Cardiac septum (tissue), 1 donor: ENCODE data around the gene FDPS. TPM values are rescaled to one million over a fixed set of nuclear protein-coding genes. Genes with fewer than 3 reads are reported as not detected.

ENCODE experiments used
- DNase-seq: peaks from one replicate; pipeline ENCODE4 v3.0.0-alpha.2; 2020; ENCODE audit warnings: low spot score
- intact Hi-C: fragments of 100-400 bp; cut with DNase I; formaldehyde crosslinking; loops from one replicate; pipeline ENCODE4 v1.14.0; 2022
- total RNA-seq: library from RNA; stranded (reverse); fragmentation: NEBNext Ultra II Directional; extraction: Animal tissue kit (Norgen Biotek cat#: 25700); gene quantifications from one replicate; pipeline ENCODE4 v1.2.1, GENCODE V29; 2021
- donor health status: DM: no; HTN: no; CAD: no.

FDPS gene
- total RNA-seq, 1 donor from 2014 or later, result 83.1 TPM

DNA sequence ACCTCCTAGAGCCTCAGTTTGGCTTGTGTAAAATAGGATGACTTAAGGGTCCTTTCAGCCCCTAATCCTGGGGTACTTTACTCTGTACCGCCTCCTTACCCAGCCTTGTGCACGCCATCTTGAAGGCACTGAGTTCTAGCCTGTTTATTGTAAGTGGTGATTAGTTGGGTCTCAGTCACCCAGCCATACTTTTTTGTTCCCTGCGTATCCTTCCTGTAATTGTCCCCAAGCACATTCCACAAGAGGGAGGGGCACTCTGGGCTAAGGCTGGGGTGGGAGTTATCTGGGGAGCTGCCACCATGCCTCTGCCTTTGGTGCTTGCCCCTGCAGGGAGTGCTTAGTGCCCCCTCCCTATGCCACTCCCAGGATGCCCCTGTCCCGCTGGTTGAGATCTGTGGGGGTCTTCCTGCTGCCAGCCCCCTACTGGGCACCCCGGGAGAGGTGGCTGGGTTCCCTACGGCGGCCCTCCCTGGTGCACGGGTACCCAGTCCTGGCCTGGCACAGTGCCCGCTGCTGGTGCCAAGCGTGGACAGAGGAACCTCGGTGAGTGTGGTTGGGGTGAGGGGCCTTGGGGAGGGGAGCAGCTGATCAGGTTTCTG is 856 bp downstream of the FDPS start:
- DNase-seq, result no peak
- intact Hi-C loops, result loop anchor here (1.0 to 2.0 kb wide), 3 partner anchors 14 to 55 kb away; partner anchors contain the start of genes ENTREP3 and HCN3

- no peak for DNase-seq
- intact Hi-C loops, result no loop called here
Measured at GRCh38 chr1:155313261-155313660, 4.6 kb downstream of the FDPS start.

- DNase-seq, result no peak
- intact Hi-C loops, result no loop called here
Measured at GRCh38 chr1:155316922-155317321, 8.3 kb downstream of the FDPS start.

DNA sequence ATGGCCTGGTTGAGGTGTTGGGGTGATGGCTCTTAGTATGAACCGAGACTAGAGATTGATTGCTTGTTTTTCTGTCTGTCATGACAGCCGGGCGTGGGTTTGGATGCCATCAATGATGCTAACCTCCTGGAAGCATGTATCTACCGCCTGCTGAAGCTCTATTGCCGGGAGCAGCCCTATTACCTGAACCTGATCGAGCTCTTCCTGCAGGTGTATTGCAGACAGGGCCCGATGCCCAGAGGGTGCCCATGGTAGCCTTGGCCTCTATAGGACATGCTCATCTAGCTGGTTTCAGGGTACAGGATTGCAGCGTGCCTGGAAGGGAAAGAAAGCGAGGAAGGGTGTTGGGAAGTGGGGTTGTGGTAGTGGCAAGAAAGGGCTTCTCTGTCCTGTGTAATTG is 9.4 kb downstream of the FDPS start:
- intact Hi-C loops, result no loop called here
- no peak for DNase-seq

- peak; percentile 35 for DNase-seq
- intact Hi-C loops, result no loop called here
Measured at GRCh38 chr1:155319536-155319935, 10.9 kb downstream of the FDPS start.

DNA sequence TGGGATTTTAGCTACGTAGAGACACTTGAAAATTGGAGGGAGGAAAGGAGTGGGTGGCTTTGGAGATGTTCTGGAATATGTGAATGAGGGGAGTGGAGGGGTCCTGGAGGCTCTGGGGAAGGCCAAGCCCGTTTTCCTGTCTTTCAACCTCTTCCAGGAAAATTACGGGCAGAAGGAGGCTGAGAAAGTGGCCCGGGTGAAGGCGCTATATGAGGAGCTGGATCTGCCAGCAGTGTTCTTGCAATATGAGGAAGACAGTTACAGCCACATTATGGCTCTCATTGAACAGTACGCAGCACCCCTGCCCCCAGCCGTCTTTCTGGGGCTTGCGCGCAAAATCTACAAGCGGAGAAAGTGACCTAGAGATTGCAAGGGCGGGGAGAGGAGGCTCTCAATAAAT is 11.6 kb downstream of the FDPS start:
- DNase-seq, result no peak

GRCh38 chr1:155320661-155321617 is 12.3 kb downstream of the FDPS start, which contains the start of gene RUSC1:
Gene RUSC1 (plus strand): TSS chr1:155320894. CDS start chr1:155321774, 880 bp downstream.
- DNase-seq, result peak; percentile 93
- intact Hi-C loops, result no loop called here

More for the DNA sequence above, 11.6 kb downstream of the FDPS start:
- intact Hi-C loops, result no loop called here

- intact Hi-C loops, result loop anchor here (2.0 kb wide), 1 partner anchor 71 kb away; no protein-coding TSS in a partner anchor
- DNase-seq, result no peak
Measured at GRCh38 chr1:155321639-155322503, 13.2 kb downstream of the FDPS start.

- no peak for DNase-seq
- intact Hi-C loops, result loop anchor here (2.0 kb wide), 1 partner anchor 72 kb away; no protein-coding TSS in a partner anchor
Measured at GRCh38 chr1:155322571-155322952, 13.9 kb downstream of the FDPS start.

DNA sequence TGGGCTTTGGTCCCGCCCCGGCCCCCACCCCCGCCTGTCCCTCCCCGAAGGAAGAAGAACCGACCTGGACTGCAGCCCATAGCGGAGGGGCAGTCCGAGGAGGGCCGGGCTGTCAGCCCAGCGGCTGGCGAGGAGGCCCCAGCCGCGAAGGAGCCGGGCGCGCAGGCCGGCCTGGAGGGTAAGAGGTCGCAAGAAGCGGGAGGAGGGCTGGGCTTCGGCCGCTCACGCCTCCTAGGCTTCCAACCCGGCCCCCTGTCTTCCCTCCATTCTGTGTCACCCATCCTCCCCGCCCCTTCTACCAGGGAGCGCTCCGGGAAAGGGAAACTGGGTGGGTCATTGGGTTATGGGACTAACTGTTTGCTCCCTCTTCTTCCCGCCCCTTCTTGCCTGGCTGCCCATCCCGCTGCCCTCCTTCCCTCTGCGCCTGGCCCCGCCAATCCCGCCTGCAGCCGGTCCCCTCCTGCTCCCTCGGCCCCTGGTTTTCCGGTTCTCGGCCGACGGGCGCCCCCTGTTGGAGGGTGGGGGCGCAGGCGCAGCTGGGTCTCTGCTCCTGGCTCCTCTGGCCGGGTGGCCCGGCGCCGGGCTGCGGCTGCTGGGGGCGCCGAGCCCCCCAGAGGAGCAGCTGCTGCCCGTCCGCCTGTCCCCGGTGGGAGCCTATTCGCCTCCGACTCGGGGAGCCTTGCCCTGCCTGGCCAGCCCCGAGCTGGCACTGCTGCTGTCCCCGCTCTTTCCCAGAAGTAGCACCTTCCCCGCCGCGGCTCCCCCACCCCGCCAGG is 14.5 kb downstream of the FDPS start:
- intact Hi-C loops, result loop anchor here (1.0 to 2.0 kb wide), 2 partner anchors 14 to 72 kb away; no protein-coding TSS in a partner anchor

DNA sequence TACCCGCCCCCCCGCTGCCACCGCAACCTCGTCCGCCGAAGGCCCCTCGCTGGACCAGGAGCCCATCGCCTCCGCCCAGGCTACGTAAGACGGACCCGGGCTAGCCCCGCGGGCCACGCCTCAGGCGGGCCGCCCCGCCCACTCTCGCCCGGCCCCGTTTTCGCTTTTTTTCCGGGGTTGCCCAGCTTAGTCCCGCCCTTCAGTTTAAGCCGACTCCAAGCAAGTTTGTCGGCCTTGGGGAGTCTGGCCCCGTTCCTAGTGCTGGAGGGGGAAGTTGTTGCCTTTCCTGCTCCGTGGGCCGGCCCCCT is 15.0 kb downstream of the FDPS start:
- intact Hi-C loops, result loop anchor here (1.0 to 2.0 kb wide), 4 partner anchors 14 to 239 kb away; partner anchors contain the start of genes ASH1L and HCN3
- DNase-seq, result peak; percentile 95

More for the DNA sequence above, 14.5 kb downstream of the FDPS start:
- DNase-seq, result peak; percentile 95

- DNase-seq, result peak; percentile 97
- intact Hi-C loops, result loop anchor here (1.0 to 2.0 kb wide), 2 partner anchors 47 to 239 kb away; partner anchors contain the start of genes ASH1L and HCN3
Measured at GRCh38 chr1:155324037-155324716, 15.5 kb downstream of the FDPS start.

GRCh38 chr1:155324717-155325602 is 16.3 kb downstream of the FDPS start:
- intact Hi-C loops, result loop anchor here (1.0 to 5.0 kb wide), 3 partner anchors 48 to 267 kb away; partner anchors contain the start of genes ASH1L and HCN3
- no peak for DNase-seq

DNA sequence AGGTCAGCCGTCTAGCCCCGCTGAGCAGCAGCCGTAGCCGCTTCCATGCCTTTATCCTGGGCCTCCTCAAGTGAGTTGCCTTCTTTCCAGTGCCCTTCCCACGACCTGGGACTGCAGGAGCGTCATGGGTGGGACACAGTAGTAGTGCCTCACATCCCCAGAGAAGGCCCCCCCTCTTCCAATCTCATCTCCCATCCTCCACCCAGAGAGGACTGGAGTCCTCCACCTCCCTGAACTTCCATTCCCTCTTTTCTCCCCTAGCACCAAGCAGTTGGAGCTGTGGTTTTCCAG is 16.9 kb downstream of the FDPS start:
- no peak for DNase-seq
- intact Hi-C loops, result loop anchor here (2.0 to 5.0 kb wide), 2 partner anchors 237 to 267 kb away; partner anchors contain the start of gene ASH1L

GRCh38 chr1:155326020-155326526 is 17.4 kb downstream of the FDPS start:
- intact Hi-C loops, result loop anchor here (5.0 kb wide), 1 partner anchor 266 kb away; no protein-coding TSS in a partner anchor
- DNase-seq, result no peak

DNA sequence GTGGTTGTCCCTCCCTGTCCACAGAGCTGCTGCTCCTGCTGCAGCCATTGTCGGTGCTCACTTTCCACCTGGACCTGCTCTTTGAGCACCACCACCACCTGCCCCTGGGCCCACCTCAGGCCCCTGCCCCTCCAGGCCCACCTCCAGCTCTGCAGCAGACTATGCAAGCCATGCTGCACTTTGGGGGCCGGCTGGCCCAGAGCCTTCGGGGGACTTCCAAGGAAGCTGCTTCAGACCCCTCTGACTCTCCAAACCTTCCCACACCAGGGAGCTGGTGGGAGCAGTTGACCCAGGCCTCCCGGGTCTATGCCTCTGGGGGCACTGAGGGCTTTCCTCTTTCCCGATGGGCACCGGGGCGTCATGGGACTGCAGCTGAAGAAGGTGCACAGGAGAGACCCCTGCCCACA is 18.0 kb downstream of the FDPS start:
- DNase-seq, result no peak
- intact Hi-C loops, result loop anchor here (5.0 kb wide), 1 partner anchor 266 kb away; no protein-coding TSS in a partner anchor

GRCh38 chr1:155327981-155328380 is 19.3 kb downstream of the FDPS start:
- no peak for DNase-seq
- intact Hi-C loops, result loop anchor here (5.0 kb wide), 1 partner anchor 264 kb away; no protein-coding TSS in a partner anchor
